Mucosa of stomach (tissue), 1 donor: ENCODE results near the gene IFNE.

ENCODE experiments used
- H3K27me3 ChIP-seq: one replicate; pipeline ENCODE4 v1.7.0; 2013; ENCODE audit warnings: mild to moderate bottlenecking, low read length; ENCODE audit not compliant: control insufficient read depth, insufficient read depth
- H3K36me3 ChIP-seq: one replicate; pipeline ENCODE4 v1.7.0; 2013; ENCODE audit warnings: low read length; ENCODE audit not compliant: control insufficient read depth, insufficient read depth
- H3K4me1 ChIP-seq: one replicate; pipeline ENCODE4 v1.7.0; 2013; ENCODE audit warnings: mild to moderate bottlenecking, low read length; ENCODE audit not compliant: control insufficient read depth, insufficient read depth
- H3K4me3 ChIP-seq: one replicate; pipeline ENCODE4 v1.7.0; 2013; ENCODE audit warnings: low read length
- H3K9ac ChIP-seq: one replicate; pipeline ENCODE4 v1.7.0; 2013; ENCODE audit warnings: mild to moderate bottlenecking, low read length, moderate library complexity
- H3K9me3 ChIP-seq: one replicate; pipeline ENCODE4 v1.7.0; 2013; ENCODE audit warnings: mild to moderate bottlenecking, low read length, moderate library complexity; ENCODE audit not compliant: control insufficient read depth
- donor health status: Pancreatic carcinoma.

The IFNE gene

DNA sequence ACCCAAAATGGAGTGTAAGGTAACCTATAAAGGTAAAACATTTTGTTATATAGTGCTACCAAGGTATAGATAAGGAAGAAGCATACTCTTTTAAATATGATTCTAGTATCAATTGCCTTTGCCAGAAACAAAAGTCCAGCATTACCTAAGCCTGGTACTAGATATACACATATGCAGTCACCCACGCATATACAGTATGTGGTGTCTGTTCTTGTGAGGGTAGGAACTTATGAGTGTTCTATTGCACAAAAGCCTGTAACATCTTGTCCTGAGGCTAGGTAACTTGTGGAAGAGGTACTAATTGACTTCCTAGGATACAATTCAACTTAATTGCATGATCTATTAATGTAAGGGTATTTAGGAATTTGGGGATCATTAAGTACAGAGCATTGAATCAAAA lies 31.3 kb upstream of the IFNE start:
- Histone ChIP-seq H3K4me3 (no peak overlapping the region), H3K4me1 (no peaks in the 10 kb centered on the region), H3K36me3 (no peaks in the 10 kb centered on the region), H3K9ac (no peak overlapping the region), H3K27me3 (no peaks in the 10 kb centered on the region), H3K9me3 (no peaks in the 10 kb centered on the region)

DNA sequence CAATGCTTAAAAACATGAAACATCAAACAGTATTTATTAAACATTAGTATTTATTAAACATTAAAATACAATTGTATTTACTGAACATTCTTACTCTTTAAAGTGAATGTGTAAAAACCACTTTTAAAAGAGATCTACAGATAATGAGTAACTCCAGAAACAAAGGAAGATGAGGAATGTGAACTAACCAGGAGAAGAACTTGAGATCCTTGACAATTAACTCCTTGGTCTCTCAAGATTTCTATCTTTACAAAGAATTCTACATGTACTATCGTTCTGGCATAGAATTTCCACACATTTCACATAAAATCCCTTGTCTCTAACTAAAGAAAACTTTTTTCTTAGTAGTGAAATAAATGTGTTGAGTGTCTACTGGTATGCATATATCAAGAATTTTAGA lies 28.7 kb upstream of the IFNE start:
- H3K4me1 ChIP-seq, result peaks cover 7% of the 10 kb centered on the region
- H3K27me3 ChIP-seq, result no peaks in the 10 kb centered on the region
- H3K9me3 ChIP-seq, result no peaks in the 10 kb centered on the region
- H3K36me3 ChIP-seq, result no peaks in the 10 kb centered on the region
- no peak overlapping the region for H3K4me3 ChIP-seq
- no peak overlapping the region for H3K9ac ChIP-seq

DNA sequence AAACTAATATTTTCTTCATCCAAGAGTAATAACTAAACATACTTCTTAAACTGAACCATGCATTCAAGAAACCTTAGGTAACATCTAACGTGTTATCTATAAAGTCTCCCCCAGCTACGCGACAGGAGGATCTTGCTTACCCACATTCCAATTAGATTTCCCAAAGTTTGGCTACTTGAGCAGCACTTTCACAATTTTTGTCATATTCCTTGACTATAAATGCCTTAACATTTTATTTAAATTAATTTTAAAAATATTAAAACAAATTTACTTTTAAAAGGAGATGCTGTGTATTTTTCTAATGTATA lies 25.3 kb upstream of the IFNE start:
- no peak overlapping the region for H3K4me3 ChIP-seq
- H3K9me3 ChIP-seq, result no peaks in the 10 kb centered on the region
- H3K9ac ChIP-seq, result no peak overlapping the region
- H3K27me3 ChIP-seq, result no peaks in the 10 kb centered on the region
- H3K4me1 ChIP-seq, result peaks cover 12% of the 10 kb centered on the region
- H3K36me3 ChIP-seq, result no peaks in the 10 kb centered on the region

DNA sequence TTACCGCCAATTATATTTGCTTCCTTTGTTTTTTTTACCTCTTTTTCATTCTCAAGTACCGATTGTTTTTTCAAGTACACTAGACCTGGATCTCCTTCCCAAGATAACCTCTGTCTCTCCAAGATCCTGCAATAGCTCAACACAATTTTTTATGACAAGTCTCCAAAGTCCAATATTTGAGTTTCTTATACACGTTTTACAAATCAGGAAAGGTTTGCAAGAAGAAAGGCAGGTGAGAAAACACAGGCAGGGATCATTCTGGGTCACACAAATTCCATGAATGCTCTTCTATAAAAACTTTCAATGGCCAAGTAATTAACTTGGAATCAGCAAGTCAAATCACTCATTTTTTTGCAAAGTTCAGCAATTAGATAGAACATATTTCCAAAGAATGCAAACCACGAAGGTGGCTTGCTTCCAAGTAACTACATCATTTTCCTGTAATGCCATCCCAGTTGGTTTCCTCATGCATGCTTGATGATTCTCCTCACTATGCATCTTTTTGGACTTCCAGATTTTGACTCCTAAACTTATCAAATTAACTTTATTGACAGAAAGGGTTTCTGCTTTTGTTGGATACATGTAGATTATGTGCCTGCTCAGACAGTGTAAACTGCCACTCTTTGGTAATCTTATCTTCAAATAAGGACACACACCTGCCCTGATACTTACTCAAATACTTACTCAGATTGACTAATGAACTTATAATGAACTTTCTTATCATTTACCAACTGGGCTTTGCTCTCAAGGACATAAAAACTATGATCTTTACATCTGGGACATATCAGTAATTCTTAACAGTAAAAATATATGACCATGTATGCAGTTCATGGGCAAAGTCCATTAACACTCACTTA lies 24.7 kb upstream of the IFNE start:
- Histone ChIP-seq H3K9ac (no peak overlapping the region), H3K27me3 (no peaks in the 10 kb centered on the region)

DNA sequence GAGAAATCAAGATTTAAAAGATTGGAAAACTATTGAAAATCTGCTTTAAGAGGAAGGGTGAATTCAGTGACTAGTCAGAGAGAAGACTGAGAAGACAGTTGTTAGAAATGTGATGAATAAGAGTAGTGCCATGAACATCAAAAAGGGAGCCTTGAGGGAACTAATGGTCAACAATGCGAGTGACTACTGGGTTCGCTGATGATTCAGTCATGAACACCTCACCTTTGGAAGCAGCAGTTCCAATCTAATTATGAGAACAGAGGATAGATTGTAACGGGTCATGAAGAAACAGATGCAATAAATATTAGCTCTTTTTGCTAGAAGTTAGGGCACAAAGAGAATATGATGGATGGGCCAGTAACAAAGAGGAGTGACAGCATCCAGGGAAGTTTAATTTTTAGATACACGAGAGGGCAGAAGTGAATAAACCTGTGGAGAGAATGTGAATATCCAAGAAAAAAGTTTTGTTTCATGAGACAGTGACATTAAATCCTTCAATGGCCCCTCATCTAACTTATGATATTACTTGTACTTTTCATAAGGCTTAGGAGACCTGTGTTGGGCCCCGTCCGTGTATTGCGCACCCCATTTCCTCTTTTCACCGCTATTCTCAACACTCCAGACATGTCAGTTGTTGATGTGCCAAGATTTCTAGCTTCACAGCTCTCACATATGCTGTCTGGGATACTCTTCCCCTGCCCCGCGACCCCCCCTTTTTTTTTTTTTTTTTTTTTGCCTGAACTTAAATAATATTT lies 23.5 kb upstream of the IFNE start:
- Histone ChIP-seq H3K27me3 (no peaks in the 10 kb centered on the region), H3K36me3 (no peaks in the 10 kb centered on the region), H3K4me1 (peaks cover 12% of the 10 kb centered on the region), H3K4me3 (no peak overlapping the region), H3K9ac (no peak overlapping the region), H3K9me3 (no peaks in the 10 kb centered on the region)

More for the DNA sequence above, 24.7 kb upstream of the IFNE start:
- no peak overlapping the region for H3K4me3 ChIP-seq
- no peaks in the 10 kb centered on the region for H3K9me3 ChIP-seq
- peaks cover 12% of the 10 kb centered on the region for H3K4me1 ChIP-seq
- no peaks in the 10 kb centered on the region for H3K36me3 ChIP-seq

DNA sequence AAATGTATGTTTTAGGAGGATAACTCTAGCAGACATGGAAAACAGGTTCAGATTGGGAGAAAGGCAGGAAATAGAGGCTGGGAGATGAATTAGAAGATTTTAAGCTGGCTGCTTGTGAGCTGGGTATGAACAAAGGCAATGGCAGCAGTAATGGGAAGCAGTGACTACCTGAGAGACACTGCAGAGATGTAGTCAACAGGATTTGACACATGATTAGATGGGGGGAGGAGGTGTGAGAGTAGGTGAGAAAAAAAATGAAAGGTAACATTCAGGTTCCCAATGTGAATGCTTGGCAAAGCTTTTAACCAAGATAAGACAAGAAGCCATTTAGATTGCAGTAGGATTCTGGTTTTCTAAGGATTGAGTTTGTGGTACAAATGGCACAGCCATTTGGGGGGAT lies 22.8 kb upstream of the IFNE start:
- Histone ChIP-seq H3K36me3 (no peaks in the 10 kb centered on the region), H3K4me1 (peaks cover 16% of the 10 kb centered on the region), H3K9me3 (no peaks in the 10 kb centered on the region), H3K27me3 (no peaks in the 10 kb centered on the region), H3K9ac (no peak overlapping the region), H3K4me3 (no peak overlapping the region)

DNA sequence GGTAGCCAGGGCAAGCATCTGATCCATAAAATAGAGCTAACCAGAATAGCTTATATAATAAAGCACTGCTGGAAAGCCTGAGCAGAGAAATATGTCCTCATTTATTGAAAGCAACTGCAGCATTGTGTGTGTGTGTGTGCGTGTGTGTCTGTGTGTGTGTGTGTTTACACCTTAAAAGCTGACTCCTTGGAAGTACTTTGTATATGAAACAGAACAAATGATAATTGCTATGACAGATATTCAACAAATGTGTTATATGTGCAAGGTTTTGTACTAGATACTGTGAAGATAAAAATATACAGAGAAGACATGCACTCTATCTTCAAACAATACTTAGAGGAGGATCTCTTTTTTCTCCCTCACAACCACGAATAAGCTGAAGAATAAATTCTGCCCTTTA lies 22.0 kb upstream of the IFNE start:
- Histone ChIP-seq H3K4me3 (no peak overlapping the region), H3K9me3 (no peaks in the 10 kb centered on the region), H3K9ac (no peak overlapping the region), H3K36me3 (no peaks in the 10 kb centered on the region), H3K4me1 (peaks cover 20% of the 10 kb centered on the region), H3K27me3 (no peaks in the 10 kb centered on the region)

DNA sequence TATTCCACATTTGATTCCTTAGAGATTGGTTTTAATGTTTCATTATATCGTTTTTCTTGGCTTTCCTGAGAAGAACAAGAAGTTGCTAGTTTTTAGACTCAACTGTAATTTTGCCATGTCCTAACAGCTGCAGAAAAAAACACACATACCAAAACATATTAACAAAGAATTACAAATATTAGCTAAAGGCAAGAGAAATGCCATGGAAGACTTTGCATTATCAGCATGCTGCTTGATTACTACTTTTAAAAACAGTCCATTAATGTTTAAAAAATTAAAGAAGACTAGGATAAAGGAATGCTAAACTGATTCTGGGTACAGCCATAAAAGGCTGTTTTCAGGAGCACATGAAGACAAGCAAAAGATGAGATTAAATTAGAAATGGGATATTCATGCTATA lies 20.5 kb upstream of the IFNE start:
- Histone ChIP-seq H3K9ac (no peak overlapping the region), H3K4me1 (peaks cover 20% of the 10 kb centered on the region), H3K36me3 (no peaks in the 10 kb centered on the region), H3K27me3 (no peaks in the 10 kb centered on the region), H3K9me3 (no peaks in the 10 kb centered on the region), H3K4me3 (no peak overlapping the region)

DNA sequence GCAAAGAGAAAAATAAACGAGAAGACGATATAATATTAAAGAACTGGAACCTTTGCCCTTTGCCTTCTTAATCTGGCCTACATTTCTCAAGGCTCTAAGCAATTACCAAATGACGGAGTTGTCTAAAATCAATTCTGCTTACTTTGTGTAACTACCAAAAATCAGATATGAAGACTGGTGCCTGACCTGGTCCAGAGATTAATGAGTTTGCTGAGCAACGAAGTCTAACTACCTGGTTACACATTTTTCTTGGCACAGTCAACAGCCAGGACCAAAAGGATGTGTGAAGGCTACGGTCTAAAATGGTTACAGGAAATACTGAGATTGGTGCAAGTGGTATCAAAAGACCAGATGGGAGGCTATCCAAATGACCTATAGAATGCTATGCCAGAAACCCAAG lies 17.8 kb upstream of the IFNE start:
- Histone ChIP-seq H3K27me3 (no peaks in the 10 kb centered on the region), H3K4me3 (no peak overlapping the region), H3K9ac (no peak overlapping the region), H3K4me1 (peaks cover 7% of the 10 kb centered on the region), H3K9me3 (no peaks in the 10 kb centered on the region), H3K36me3 (no peaks in the 10 kb centered on the region)

DNA sequence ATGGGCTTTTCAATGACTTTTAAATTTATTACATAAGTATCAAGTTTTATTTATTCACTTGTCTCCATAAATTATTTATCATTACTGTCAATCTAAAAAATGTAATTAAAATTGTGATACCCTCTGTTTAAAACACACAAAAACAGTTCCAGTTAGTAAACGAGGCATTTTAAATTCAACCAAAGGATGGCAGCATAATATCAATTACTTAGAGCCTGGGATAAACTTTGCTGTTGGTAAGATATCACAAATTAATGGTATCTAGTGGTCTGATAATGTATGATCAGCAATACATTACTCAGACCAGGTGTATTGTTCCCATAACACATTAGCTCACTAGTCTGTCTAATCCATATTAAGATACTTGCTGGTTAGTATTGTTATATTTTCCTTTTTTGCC lies 9.6 kb upstream of the IFNE start:
- Histone ChIP-seq H3K36me3 (no peaks in the 10 kb centered on the region), H3K4me1 (no peaks in the 10 kb centered on the region), H3K4me3 (no peak overlapping the region), H3K9me3 (no peaks in the 10 kb centered on the region), H3K27me3 (no peaks in the 10 kb centered on the region), H3K9ac (no peak overlapping the region)

DNA sequence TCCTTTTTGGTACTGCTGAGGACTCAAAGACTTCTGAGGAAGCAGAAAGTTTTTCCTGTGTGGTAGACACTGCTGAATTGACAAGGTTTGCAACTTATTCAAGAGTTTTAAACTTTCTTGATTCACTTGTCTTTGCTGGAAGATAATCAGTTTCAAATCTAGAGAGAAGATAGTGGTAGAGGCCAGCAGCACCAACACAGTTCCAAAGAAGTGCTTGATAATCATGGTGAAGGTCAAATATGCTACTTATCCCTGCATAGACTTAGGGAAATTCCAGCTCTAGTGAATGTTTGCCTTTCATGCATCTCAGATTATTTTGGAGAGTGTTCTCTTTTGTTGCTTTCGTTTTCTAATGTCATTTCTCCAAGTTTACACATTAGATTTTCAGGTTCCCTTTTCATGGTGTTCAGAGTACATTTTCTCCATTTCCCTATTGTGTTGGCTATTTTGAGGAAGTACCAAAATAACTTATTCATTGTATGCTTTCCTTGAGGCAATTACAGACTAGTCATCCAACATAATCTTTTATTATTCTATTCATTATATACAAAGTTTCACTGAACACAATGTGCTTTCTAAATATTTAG lies 550 bp downstream of the IFNE start:
- H3K9ac ChIP-seq, result no peak overlapping the region

DNA sequence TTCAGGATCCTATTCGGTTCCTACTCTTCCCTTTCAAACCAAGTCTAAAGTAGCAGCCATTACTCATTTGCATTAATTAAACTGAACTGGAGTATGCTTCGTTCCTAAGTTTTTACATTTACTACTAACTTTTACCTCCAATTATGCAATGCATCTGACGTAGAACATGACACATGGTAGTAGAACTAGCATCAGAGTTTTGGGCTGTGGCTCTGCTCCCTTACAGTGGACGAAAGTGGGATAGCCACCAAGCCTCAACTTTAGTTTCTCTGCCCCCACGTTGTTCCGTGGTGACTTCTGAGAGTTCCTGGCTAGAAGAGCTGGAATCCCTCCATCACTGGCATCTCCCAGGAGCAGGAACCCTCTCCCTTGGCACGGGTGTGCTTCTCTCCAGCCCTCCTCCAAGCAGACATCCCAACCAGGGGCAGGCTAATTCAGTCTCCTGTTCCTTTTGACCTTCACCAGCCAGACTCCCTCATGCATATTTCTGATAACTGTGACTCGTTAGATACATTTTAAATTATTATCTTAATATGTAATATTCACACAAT lies 2.9 kb downstream of the IFNE start:
- Histone ChIP-seq H3K4me1 (peaks cover 6% of the 10 kb centered on the region), H3K4me3 (no peak overlapping the region), H3K27me3 (no peaks in the 10 kb centered on the region), H3K36me3 (no peaks in the 10 kb centered on the region), H3K9me3 (no peaks in the 10 kb centered on the region), H3K9ac (no peak overlapping the region)

More for the DNA sequence above, 550 bp downstream of the IFNE start:
- H3K4me3 ChIP-seq, result no peak overlapping the region
- H3K36me3 ChIP-seq, result no peaks in the 10 kb centered on the region
- H3K27me3 ChIP-seq, result no peaks in the 10 kb centered on the region
- H3K9me3 ChIP-seq, result no peaks in the 10 kb centered on the region
- peaks cover 6% of the 10 kb centered on the region for H3K4me1 ChIP-seq
